Ammon's horn (tissue), 1 donor: ENCODE measurements around the gene NPHP3.
"Not testable (repeated sequence)": the region's sequence is repeated elsewhere in the genome, so short reads cannot be mapped to it uniquely, and the experiment has no call there.

ENCODE experiments used
- DNase-seq: peaks from one replicate; pipeline ENCODE4 v3.0.0-alpha.2; 2016; ENCODE audit warnings: low spot score

The NPHP3 gene

DNA sequence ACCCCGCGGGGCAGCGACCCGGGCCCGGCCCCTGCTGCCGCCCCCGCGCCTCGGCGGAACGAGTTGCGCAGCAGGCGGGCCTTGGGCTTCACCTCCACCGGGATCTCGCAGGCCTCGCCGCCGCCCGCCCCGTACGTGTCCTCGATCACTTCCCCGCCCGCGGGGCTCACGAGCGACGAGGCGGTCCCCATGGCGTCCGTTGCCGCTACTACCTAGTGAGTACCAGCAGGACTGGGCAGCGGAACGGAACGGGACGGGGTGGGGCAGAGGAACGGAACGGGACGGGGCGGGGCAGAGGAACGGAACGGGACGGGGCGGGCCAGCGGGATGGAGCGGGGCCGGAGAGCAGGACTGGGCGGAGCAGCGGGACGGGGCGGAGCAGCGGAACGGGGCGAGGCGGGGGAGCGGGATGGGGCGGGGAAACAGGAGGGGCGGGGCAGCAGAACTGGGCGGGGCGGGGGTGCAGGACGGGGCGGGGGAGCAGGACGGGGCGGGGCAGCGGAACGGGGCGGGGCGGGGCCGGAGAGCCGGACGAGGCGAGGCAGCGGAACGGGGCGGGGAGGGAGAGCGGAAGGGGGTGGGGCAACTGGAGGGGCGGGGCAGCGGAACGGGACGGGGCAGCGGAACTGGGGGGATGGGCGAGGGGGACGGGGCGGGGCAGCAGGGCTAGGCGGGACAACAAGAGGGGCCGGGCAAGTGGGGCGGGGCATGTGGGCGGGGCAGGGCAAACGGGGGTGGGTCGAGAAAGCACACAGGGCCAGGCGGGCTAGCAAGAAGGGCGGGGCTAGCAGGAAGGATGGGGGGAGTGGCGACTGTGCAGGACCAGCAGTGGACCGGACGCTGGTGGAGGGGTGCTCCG, at the start of gene NPHP3:
Gene NPHP3, minus strand, starts transcription at position 245 of the 859 bp plus-strand sequence. Its CDS starts 54 bp downstream, at position 191.
- DNase-seq, result peak; percentile 99

GRCh38 chr3:132758740-132759139, 36.5 kb upstream of the NPHP3 start:
- no peak for DNase-seq

DNA sequence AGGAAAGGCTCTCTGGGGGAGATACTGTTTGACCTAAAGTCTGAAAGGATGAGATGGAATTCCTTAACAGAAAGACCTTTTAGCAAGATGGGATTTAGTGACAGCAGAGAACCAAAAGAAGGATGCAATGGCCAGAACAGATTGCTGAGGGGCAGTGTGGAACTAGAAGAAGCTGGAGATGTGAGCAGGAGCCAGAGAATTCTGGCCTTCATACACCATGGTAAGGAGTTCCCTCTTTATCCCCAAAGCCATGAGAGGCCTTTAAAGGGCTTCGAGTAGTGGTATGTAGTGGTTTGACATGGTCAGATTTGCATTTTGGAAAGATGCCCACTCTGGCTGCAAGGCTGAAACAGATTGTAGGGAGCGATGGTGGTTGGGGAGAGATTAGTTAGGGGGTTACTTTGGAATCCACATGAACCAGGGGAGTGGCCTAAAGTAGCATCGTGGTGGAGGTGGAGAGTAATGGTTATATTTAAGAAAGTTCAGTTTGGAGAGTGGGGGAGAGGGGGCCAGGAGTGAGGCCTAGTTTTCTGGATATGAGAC, 34.0 kb upstream of the NPHP3 start:
- DNase-seq, result no peak

DNA sequence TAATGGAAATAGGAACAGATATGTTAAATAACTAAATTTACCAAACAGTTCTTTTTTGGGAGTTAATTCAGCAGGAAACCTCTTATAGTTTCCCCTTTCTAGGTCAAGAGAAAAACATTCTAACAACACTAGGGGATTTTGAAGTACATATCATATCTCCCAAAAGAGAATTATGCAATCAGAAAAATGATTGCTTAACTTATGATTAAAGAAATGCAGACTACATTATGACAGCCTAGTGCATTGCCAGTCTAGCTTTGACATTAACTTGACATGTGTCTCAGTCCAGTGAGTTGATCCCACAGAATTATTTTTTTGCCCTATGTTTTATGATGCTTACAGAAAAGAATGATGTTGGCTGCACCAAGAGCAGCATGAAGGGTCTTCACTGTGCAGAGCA, 31.7 kb upstream of the NPHP3 start:
- no peak for DNase-seq

GRCh38 chr3:132749786-132750185, 27.6 kb upstream of the NPHP3 start:
- no peak for DNase-seq

- not testable (repeated sequence) for DNase-seq
Observed at GRCh38 chr3:132746720-132747119, 24.5 kb upstream of the NPHP3 start.

DNA sequence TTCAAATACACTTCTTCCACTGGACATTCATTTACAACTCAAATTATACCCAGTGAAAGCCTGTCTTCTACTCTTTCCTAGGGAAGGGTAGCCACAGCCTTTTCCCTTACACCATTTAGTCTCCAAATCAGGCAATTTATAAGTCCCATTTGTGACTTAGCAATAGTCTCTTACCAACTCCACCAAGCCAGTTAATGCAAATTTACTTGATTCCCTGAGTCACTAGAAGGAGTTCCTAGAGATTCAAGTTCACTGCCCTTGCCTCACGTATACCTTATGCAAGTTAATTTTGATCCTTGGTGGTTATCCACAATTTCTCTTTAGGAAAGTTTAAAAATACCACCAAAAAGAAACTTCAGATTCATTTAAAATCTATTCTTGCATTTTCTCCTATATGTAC, 16.1 kb upstream of the NPHP3 start:
- no peak for DNase-seq

GRCh38 chr3:132735589-132735988, 13.4 kb upstream of the NPHP3 start:
- no peak for DNase-seq

DNA sequence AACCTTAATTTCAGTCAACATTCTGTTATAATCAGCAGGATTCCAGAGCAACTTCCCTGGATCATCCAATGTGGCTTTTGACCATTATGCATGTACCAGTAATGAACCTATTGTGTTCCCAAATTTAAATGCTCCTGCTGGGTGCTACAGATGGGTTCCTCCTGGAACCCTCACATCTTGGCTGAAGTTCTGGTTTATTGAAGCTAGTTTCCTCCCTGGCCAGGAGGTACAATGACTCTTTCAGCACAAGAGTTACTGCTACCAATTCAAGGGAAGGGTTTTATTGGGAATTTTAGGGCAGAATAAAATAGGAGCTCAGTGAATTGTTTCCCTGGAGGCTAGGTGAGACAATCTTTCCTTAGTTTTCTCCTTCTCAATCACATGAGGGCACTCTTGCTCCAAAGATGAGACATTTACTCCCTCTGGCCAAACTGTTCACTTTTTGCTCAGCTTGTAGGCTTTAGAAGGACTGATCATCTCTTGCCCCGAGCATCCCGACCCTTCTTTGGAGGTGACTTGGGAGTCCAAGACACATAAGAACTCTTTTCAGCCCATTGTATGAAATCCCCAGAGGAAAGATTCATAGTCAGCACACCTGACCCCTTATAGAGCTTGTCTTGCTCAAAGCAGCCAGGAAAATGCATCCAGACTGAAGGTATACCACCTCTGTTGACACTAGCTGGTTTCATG, 8.8 kb upstream of the NPHP3 start:
- DNase-seq, result peak; percentile 83

DNA sequence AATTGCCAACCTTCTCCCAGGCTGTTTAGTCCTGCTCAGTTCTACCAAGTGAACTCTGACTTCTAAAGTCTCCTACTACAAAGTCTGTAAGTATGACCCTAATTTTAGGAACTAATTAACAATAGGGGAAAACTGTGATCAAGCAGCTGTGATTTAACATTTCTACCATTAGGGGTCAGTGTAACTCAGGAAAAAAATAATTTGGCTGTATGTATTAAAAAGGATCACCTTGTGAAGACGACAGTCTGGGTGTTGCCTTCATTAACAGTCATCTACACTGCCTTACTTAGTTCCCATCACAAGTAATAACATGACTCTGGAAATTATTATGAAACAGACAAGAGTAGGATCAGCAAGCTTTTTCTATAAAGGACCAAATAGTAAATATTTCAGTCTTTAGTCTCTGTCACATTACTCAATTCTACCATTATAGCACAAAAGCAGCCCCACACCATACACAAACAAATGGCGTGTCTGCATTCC, 4.2 kb upstream of the NPHP3 start:
- peak; percentile 54 for DNase-seq

DNA sequence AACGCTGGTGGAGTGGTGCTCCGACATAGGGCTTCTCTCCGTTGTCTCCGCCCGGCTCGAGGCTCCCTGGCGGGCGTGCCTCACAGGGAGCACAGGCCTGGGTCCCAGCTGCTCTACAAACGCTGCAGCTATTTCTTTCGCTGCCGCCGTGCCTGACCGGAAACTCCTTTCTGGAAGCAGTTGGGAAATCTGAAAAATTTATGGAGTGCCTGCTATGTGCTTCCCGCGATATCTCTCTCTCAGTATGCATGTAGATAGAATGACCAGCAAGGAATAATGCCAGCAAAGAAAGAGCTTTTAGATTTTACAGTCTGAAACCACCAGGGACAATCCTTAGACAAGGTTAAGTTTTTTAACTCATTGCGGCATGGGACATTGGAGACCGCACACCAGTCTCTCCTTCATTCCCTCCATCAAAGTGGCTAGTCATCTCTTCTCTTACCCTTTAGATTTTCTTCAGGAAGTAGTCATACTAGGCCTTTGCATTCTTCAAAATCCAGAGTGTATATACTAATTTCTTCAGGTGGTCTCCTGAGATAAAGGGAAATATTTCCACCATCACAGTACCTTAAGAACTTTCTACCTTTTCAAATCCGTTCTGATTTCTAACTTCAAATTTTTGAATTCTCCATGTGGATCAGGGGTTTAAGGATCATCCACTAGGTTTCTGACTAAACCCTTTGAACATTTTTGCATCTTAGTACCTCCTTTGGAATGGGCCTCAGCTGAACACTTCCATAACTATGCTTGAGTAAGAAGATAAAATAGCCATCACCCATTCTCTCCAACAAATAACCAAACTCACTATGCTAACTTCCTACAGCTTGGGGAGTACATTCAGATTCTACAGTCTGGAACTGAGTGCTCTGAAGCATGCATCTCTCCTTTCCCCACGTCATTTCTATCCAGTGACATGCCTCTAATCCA, 1.1 kb upstream of the NPHP3 start:
- no peak for DNase-seq

- peak; percentile 66 for DNase-seq
Observed at GRCh38 chr3:132721479-132722164, 587 bp downstream of the NPHP3 start.

GRCh38 chr3:132720228-132720627, 2.0 kb downstream of the NPHP3 start:
- DNase-seq, result no peak

GRCh38 chr3:132716372-132716771, 5.8 kb downstream of the NPHP3 start:
- no peak for DNase-seq

GRCh38 chr3:132713977-132714727, 8.1 kb downstream of the NPHP3 start:
- DNase-seq, result no peak

GRCh38 chr3:132710311-132710710, 11.9 kb downstream of the NPHP3 start:
- DNase-seq, result no peak

GRCh38 chr3:132709761-132710160, 12.4 kb downstream of the NPHP3 start:
- no peak for DNase-seq

DNA sequence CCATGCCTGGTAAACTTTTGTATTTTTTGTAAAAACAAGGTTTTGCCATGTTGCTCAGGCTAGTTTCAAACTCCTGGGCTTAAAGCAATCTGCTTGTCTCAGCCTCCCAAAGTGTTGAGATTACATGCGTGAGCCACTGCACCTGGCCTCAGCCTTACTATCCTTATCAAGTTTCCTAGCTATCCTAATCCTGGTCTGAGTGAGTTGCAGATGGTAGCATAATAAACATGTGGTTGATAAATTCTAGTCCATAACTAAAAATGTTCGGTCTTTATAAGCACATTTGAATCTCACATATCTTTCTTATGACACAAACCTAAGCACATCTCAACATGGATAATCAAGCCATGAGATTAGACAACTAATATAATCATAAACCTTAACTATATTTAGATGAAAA, 18.5 kb downstream of the NPHP3 start:
- no peak for DNase-seq

DNA sequence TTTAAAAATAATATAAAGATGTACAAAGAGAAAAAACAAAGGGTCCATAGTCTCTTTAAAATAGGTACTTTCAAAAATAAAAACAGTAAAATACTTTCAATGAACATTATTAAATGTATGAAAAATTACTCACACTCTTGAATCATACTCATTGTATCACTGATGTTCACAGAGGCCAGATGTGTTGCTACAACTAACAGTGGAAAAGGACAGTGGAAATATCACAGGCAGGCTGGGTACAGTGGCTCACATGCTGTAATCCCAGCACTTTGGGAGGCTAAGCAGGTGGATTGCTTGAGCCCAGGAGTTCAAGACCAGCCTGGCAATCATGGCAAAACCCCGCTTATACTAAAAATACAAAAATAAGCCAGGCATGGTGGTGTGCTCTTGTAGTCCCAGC, 26.8 kb downstream of the NPHP3 start:
- no peak for DNase-seq

GRCh38 chr3:132694991-132695390, 27.2 kb downstream of the NPHP3 start:
- DNase-seq, result no peak
